ENCODE results near the gene SDF2L1. TPM values are rescaled to one million over a fixed set of nuclear protein-coding genes. Genes with fewer than 3 reads are reported as not detected.

Gene SDF2L1
- total and polyA plus RNA-seq, 2 of the 13 experiments (the other 11 are each of a cell fraction or from before 2014, with no cell fraction given): 18.0 to 57.4 TPM

DNA sequence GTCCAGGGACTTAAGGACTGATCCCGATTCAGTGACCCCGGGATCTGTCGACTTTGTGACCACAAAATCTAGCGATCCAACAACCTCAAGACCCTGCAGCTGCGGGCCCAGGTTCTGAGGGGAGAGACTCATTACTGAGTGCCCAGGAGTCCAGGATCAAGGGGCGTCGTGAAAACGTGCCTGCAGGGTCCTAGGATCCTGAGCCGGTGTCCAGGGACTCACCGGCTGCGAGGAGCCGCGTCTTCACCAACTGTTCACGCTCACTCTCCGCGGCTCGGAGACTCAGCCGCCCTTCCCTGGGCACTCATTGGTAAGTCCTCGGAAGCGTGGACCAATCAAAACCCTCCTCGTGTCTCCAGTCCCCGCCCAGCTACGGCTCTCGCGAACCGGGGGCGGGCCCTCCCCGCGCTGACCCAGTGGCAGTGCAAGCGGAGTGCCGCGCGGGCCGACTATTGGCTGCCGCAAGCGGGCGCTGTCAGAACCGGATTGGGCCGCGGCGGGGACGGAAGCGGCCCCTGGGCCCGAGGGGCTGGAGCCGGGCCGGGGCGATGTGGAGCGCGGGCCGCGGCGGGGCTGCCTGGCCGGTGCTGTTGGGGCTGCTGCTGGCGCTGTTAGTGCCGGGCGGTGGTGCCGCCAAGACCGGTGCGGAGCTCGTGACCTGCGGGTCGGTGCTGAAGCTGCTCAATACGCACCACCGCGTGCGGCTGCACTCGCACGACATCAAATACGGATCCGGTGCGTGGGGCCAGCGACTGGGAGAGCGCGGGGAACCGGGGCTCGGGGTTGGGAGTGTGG is at the start of gene SDF2L1 (continued):
- TF ChIP-seq ZFX (CRISPR knock-in tag; IDR thresholded peaks at IDR 0.05; ENCODE audit: low read depth): peak; percentile 51; the same call in 1 of the 2 replicates
- peak; percentile 20; the same call in 1 of the 2 replicates for TF ChIP-seq HOXA3 (CRISPR knock-in tag; IDR thresholded peaks at IDR 0.05)
- TF ChIP-seq ZSCAN22 (CRISPR knock-in tag; IDR thresholded peaks at IDR 0.05): no peak
- TF ChIP-seq KDM5B (CRISPR knock-in tag; IDR thresholded peaks at IDR 0.05; ENCODE audit: borderline replicate concordance): peak; percentile 28; the same call in 1 of the 2 replicates
- peak; percentile 12; the same call in 1 of the 2 replicates for TF ChIP-seq ZNF792 (CRISPR knock-in tag; IDR thresholded peaks at IDR 0.05)
- TF ChIP-seq PHF20 (CRISPR knock-in tag; IDR thresholded peaks at IDR 0.05): 0 out of 2 replicates have a peak, but pooled peaks have one; percentile 12
- TF ChIP-seq ZEB1 (IDR thresholded peaks at IDR 0.05; ENCODE audit: insufficient replicate concordance, low read depth): no peak
- TF ChIP-seq, protein P1, sequence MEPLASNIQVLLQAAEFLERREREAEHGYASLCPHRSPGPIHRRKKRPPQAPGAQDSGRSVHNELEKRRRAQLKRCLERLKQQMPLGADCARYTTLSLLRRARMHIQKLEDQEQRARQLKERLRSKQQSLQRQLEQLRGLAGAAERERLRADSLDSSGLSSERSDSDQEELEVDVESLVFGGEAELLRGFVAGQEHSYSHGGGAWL (CRISPR knock-in tag; IDR thresholded peaks at IDR 0.05): peak; percentile 39; the same call in 1 of the 2 replicates
- TF ChIP-seq, protein P2, sequence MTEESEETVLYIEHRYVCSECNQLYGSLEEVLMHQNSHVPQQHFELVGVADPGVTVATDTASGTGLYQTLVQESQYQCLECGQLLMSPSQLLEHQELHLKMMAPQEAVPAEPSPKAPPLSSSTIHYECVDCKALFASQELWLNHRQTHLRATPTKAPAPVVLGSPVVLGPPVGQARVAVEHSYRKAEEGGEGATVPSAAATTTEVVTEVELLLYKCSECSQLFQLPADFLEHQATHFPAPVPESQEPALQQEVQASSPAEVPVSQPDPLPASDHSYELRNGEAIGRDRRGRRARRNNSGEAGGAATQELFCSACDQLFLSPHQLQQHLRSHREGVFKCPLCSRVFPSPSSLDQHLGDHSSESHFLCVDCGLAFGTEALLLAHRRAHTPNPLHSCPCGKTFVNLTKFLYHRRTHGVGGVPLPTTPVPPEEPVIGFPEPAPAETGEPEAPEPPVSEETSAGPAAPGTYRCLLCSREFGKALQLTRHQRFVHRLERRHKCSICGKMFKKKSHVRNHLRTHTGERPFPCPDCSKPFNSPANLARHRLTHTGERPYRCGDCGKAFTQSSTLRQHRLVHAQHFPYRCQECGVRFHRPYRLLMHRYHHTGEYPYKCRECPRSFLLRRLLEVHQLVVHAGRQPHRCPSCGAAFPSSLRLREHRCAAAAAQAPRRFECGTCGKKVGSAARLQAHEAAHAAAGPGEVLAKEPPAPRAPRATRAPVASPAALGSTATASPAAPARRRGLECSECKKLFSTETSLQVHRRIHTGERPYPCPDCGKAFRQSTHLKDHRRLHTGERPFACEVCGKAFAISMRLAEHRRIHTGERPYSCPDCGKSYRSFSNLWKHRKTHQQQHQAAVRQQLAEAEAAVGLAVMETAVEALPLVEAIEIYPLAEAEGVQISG (CRISPR knock-in tag; IDR thresholded peaks at IDR 0.05): peak; percentile 32; the same call in 1 of the 2 replicates
- TF ChIP-seq, protein P3, sequence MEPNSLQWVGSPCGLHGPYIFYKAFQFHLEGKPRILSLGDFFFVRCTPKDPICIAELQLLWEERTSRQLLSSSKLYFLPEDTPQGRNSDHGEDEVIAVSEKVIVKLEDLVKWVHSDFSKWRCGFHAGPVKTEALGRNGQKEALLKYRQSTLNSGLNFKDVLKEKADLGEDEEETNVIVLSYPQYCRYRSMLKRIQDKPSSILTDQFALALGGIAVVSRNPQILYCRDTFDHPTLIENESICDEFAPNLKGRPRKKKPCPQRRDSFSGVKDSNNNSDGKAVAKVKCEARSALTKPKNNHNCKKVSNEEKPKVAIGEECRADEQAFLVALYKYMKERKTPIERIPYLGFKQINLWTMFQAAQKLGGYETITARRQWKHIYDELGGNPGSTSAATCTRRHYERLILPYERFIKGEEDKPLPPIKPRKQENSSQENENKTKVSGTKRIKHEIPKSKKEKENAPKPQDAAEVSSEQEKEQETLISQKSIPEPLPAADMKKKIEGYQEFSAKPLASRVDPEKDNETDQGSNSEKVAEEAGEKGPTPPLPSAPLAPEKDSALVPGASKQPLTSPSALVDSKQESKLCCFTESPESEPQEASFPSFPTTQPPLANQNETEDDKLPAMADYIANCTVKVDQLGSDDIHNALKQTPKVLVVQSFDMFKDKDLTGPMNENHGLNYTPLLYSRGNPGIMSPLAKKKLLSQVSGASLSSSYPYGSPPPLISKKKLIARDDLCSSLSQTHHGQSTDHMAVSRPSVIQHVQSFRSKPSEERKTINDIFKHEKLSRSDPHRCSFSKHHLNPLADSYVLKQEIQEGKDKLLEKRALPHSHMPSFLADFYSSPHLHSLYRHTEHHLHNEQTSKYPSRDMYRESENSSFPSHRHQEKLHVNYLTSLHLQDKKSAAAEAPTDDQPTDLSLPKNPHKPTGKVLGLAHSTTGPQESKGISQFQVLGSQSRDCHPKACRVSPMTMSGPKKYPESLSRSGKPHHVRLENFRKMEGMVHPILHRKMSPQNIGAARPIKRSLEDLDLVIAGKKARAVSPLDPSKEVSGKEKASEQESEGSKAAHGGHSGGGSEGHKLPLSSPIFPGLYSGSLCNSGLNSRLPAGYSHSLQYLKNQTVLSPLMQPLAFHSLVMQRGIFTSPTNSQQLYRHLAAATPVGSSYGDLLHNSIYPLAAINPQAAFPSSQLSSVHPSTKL (CRISPR knock-in tag; IDR thresholded peaks at IDR 0.05): no peak
- peak; percentile 76; the same call in 1 of the 2 replicates for TF ChIP-seq CCDC6 (CRISPR knock-in tag; IDR thresholded peaks at IDR 0.05)
- TF ChIP-seq PPARG (CRISPR knock-in tag; conservative IDR thresholded peaks at IDR 0.05): 0 out of 2 replicates have a peak, but pooled peaks have one; percentile 17
- TF ChIP-seq ZSCAN29 (CRISPR knock-in tag; conservative IDR thresholded peaks at IDR 0.05): peak; percentile 86
- no peak for TF ChIP-seq ZFP41 (CRISPR knock-in tag; IDR thresholded peaks at IDR 0.05; ENCODE audit: borderline replicate concordance)
- peak; percentile 57; the same call in 1 of the 2 replicates for TF ChIP-seq CHD4 (IDR thresholded peaks at IDR 0.05; ENCODE audit: borderline replicate concordance, low read length)
- TF ChIP-seq TGIF2 (CRISPR knock-in tag; IDR thresholded peaks at IDR 0.05): 0 out of 2 replicates have a peak, but pooled peaks have one; percentile 42
- TF ChIP-seq ELF1 (CRISPR knock-in tag; IDR thresholded peaks at IDR 0.05): peak; percentile 72
- TF ChIP-seq POLR2G (IDR thresholded peaks at IDR 0.05; ENCODE audit: low read depth, low read length): peak; percentile 77
- TF ChIP-seq ZNF160 (CRISPR knock-in tag; IDR thresholded peaks at IDR 0.05): 0 out of 2 replicates have a peak, but pooled peaks have one; percentile 10
- no peak for TF ChIP-seq MYNN (CRISPR knock-in tag; IDR thresholded peaks at IDR 0.05; ENCODE audit: low read depth)
- 0 out of 2 replicates have a peak, but pooled peaks have one; percentile 17 for TF ChIP-seq FOXO1 (CRISPR knock-in tag; IDR thresholded peaks at IDR 0.05)
- TF ChIP-seq ZNF724P (CRISPR knock-in tag; IDR thresholded peaks at IDR 0.05; ENCODE audit: borderline replicate concordance): 0 out of 2 replicates have a peak, but pooled peaks have one; percentile 68
- peak; percentile 96 for TF ChIP-seq NFYB (CRISPR knock-in tag; IDR thresholded peaks at IDR 0.05)
